ENCODE data around the gene NUP107. TPM values are rescaled to one million over a fixed set of nuclear protein-coding genes. Genes with fewer than 3 reads are reported as not detected.

NUP107 gene
- total RNA-seq, 1 donor from 2014 or later = 101 TPM

Other genes starting within 250 kb of the NUP107 start
- 174 and 182 TPM in 2 replicates for gene RAP1B, start 76.1 kb upstream of the NUP107 start, total RNA-seq
- gene SLC35E3, start 59.2 kb downstream of the NUP107 start, total RNA-seq = 6.3 and 9.4 TPM in 2 replicates
- 180 and 194 TPM in 2 replicates for gene MDM2, start 121.2 kb downstream of the NUP107 start, total RNA-seq
- 48.1 and 49.7 TPM in 2 replicates for gene CPM, start 246.2 kb downstream of the NUP107 start, total RNA-seq